H1 (cell line): Measurements from ENCODE around the gene ARHGAP8.

Experiments
- CTCF ChIP-seq, 3 experiments: IDR thresholded peaks; 1 replicate in 2 of 3; 2 replicates in 1 of 3; pipeline versions ENCODE4 v1.5.1 to v1.6.1; 2011; ENCODE audit warnings: low read length in 3 of 3, mild to moderate bottlenecking in 3 of 3, inconsistent platforms in 2 of 3, low read depth in 1 of 3, moderate library complexity in 1 of 3; ENCODE audit not compliant: insufficient read depth in 1 of 3; ENCODE audit errors: control extremely low read depth in 1 of 3
- EZH2 ChIP-seq: fragments of 200-600 bp; sonication (generic); IDR thresholded peaks from 2 replicates; pipeline ENCODE4 v1.7.1; 2012; ENCODE audit warnings: low read depth, mild to moderate bottlenecking, moderate library complexity, low read length, inconsistent platforms; ENCODE audit not compliant: severe bottlenecking
- GABPA ChIP-seq: IDR thresholded peaks from 2 replicates; pipeline ENCODE4 v1.6.1; 2011; ENCODE audit warnings: mild to moderate bottlenecking, low read length, moderate library complexity, borderline replicate concordance; ENCODE audit not compliant: insufficient read depth
- POLR2AphosphoS5 ChIP-seq: IDR thresholded peaks from 2 replicates; pipeline ENCODE4 v1.6.1; 2011; ENCODE audit warnings: low read depth, low read length
- SAP30 ChIP-seq: fragments of 300-600 bp; sonication (generic); IDR thresholded peaks from 2 replicates; pipeline ENCODE4 v1.7.1; 2012; ENCODE audit warnings: low read length, moderate library complexity, mild to moderate bottlenecking, inconsistent platforms; ENCODE audit not compliant: insufficient read depth, insufficient replicate concordance

- no peak for TF ChIP-seq CTCF (IDR thresholded peaks at IDR 0.05; ENCODE audit: control extremely low read depth in 1 of 3, insufficient read depth in 1 of 3, low read depth in 1 of 3, low read length in 3 of 3)
- no peak for TF ChIP-seq GABPA
- no peak for TF ChIP-seq EZH2
- TF ChIP-seq SAP30, result no peak
- TF ChIP-seq POLR2AphosphoS5, result no peak
Measured at GRCh38 chr22:44891293-44891747, 138.9 kb downstream of the ARHGAP8 start.
